ENCODE results near the gene ZNF37A. TPM values are rescaled to one million over a fixed set of nuclear protein-coding genes. Genes with fewer than 3 reads are reported as not detected.

Gene ZNF37A
- total RNA-seq, 1 experiment from 2014 or later, result 18.0 TPM

DNA sequence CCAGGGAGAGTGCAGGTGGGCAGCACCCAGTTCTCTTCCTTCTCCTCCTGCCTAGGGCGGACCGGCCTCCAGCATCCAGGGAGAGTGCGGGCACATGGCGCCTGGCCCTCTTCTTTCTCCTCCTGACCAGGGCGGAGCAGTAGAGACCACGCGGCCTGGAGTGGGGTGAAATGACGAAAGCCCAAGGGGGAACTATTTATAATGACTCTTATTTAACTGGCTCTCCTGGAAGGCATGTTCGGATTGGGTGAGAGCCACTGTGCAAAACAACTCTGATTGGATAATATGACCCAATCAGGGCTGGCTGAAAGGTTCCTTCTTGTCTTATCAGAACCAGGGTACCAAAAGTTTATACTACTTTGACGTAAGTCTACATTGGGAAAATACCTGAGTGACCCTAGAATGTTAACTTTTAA lies 63.1 kb downstream of the ZNF37A start:
- H3K79me2 ChIP-seq (ENCODE audit: low read length), result no peaks in the 10 kb centered on the region
- H3K4me1 ChIP-seq (ENCODE audit: low read length), result no peaks in the 10 kb centered on the region
- no peak for DNase-seq
- no peak overlapping the region for H3K4me3 ChIP-seq (ENCODE audit: low read length)
- no peaks in the 10 kb centered on the region for H3K9me2 ChIP-seq (replicated peaks; ENCODE audit: insufficient read depth, low read length)
- H2AFZ ChIP-seq (ENCODE audit: low read length), result no peak overlapping the region
- no peaks in the 10 kb centered on the region for H3K27me3 ChIP-seq (ENCODE audit: low read length)
- no peak overlapping the region for H3K27ac ChIP-seq (ENCODE audit: low read length)
- H3K9ac ChIP-seq (ENCODE audit: low read length), result no peak overlapping the region
- H3K9me3 ChIP-seq (ENCODE audit: low read length), result peaks cover 14% of the 10 kb centered on the region
- H3K4me2 ChIP-seq (ENCODE audit: low read depth, low read length, poor library complexity, severe bottlenecking), result no peak overlapping the region
- H3K36me3 ChIP-seq (ENCODE audit: insufficient read depth, low read length), result no peaks in the 10 kb centered on the region
- H4K20me1 ChIP-seq (ENCODE audit: insufficient read depth, low read depth, low read length), result no peaks in the 10 kb centered on the region

DNA sequence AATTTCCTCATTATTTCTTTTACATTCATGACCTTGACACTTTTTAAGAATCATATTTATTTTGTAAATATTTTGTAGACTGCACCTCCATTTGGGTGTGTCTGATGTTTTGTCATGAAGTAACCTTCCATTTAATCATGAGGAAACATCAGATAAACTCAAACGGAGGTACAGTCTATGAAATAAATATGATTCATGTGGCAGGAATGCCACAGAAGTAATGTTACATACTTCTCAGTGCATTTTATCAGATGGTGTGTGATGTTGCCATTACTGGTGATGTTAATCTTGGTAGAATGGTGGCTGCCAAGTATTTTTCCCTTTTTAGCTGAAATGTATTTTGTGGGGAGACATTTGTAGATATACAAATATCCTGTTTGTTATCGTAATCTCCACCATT lies 64.9 kb downstream of the ZNF37A start:
- Histone ChIP-seq H2AFZ (ENCODE audit: low read length) (no peak overlapping the region), H3K27me3 (ENCODE audit: low read length) (no peaks in the 10 kb centered on the region), H3K27ac (ENCODE audit: low read length) (no peak overlapping the region), H3K4me2 (ENCODE audit: low read depth, low read length, poor library complexity, severe bottlenecking) (no peak overlapping the region), H3K9me3 (ENCODE audit: low read length) (peaks cover 14% of the 10 kb centered on the region), H3K4me1 (ENCODE audit: low read length) (no peaks in the 10 kb centered on the region), H4K20me1 (ENCODE audit: insufficient read depth, low read depth, low read length) (no peaks in the 10 kb centered on the region), H3K9me2 (replicated peaks; ENCODE audit: insufficient read depth, low read length) (no peaks in the 10 kb centered on the region), H3K9ac (ENCODE audit: low read length) (no peak overlapping the region), H3K79me2 (ENCODE audit: low read length) (no peaks in the 10 kb centered on the region), H3K36me3 (ENCODE audit: insufficient read depth, low read length) (no peaks in the 10 kb centered on the region), H3K4me3 (ENCODE audit: low read length) (no peak overlapping the region)
- no peak for DNase-seq

DNA sequence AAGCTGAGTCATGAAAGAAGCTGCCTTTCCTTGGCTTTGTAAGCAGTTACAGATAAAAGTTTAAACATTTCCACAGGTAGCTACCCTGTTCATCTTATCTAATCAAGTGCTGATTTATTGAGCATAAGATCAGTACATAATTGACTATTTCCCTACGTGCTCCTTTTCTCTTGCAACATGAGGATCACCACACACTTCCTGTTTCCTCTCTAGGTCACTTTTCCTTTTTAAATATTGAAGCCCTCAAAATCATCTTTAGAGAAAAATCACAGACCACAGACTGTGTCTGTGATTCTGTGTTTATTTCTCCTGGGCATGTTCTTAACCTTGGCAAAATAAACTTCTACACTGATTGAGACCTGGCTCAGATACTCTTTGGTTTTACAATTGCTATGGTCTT lies 69.5 kb downstream of the ZNF37A start:
- Histone ChIP-seq H3K36me3 (ENCODE audit: insufficient read depth, low read length) (no peaks in the 10 kb centered on the region), H3K9me3 (ENCODE audit: low read length) (peaks cover 14% of the 10 kb centered on the region), H3K27ac (ENCODE audit: low read length) (no peak overlapping the region), H3K4me2 (ENCODE audit: low read depth, low read length, poor library complexity, severe bottlenecking) (no peak overlapping the region), H4K20me1 (ENCODE audit: insufficient read depth, low read depth, low read length) (no peaks in the 10 kb centered on the region), H3K79me2 (ENCODE audit: low read length) (no peaks in the 10 kb centered on the region), H3K4me3 (ENCODE audit: low read length) (no peak overlapping the region), H3K9ac (ENCODE audit: low read length) (no peak overlapping the region), H2AFZ (ENCODE audit: low read length) (no peak overlapping the region), H3K27me3 (ENCODE audit: low read length) (no peaks in the 10 kb centered on the region), H3K9me2 (replicated peaks; ENCODE audit: insufficient read depth, low read length) (no peaks in the 10 kb centered on the region), H3K4me1 (ENCODE audit: low read length) (no peaks in the 10 kb centered on the region)
- no peak for DNase-seq

DNA sequence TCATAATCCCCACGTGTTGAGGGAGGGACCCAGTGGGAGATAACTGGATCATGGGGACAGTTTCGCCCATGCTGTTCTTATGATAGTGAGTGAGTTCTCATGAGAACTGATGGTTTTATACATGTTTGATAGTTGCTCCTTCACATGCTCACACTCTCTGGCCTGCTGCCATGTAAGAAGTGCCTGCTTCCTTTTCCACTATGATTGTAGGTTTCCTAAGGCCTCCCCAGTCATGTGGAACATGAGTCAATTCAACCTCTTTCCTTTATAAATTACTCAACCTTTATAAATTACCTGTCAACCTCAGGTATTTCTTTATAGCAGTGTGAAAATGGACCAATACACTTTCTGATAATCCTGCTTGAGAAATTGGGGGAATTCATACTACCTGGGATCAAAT lies 80.2 kb downstream of the ZNF37A start:
- Histone ChIP-seq H3K9me2 (replicated peaks; ENCODE audit: insufficient read depth, low read length) (no peaks in the 10 kb centered on the region), H3K4me2 (ENCODE audit: low read depth, low read length, poor library complexity, severe bottlenecking) (no peak overlapping the region), H3K9me3 (ENCODE audit: low read length) (no peaks in the 10 kb centered on the region), H4K20me1 (ENCODE audit: insufficient read depth, low read depth, low read length) (no peaks in the 10 kb centered on the region), H3K27me3 (ENCODE audit: low read length) (no peaks in the 10 kb centered on the region), H3K4me1 (ENCODE audit: low read length) (no peaks in the 10 kb centered on the region), H3K79me2 (ENCODE audit: low read length) (no peaks in the 10 kb centered on the region), H3K27ac (ENCODE audit: low read length) (no peak overlapping the region), H3K9ac (ENCODE audit: low read length) (no peak overlapping the region), H3K36me3 (ENCODE audit: insufficient read depth, low read length) (no peaks in the 10 kb centered on the region), H2AFZ (ENCODE audit: low read length) (no peak overlapping the region), H3K4me3 (ENCODE audit: low read length) (no peak overlapping the region)
- DNase-seq, result no peak

DNA sequence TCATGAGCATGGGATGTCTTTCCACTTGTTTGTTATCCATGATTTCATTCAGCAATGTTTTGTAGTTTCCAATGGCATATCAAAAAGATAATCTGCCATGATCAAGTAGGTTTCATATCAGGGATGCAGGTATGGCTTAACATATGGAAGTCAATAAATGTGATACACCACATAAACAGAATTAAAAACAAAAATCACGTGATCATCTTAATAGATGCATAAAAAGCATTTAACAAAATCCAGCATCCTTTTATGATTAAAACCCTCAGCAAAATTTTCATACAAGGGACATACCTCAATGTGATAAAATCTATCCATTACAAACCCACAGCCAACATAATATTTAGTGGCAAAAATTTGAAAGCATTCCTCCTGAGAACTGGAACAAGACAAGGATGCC lies 90.3 kb downstream of the ZNF37A start:
- no peaks in the 10 kb centered on the region for H4K20me1 ChIP-seq (ENCODE audit: insufficient read depth, low read depth, low read length)
- no peak overlapping the region for H3K9ac ChIP-seq (ENCODE audit: low read length)
- no peak for DNase-seq
- H3K9me3 ChIP-seq (ENCODE audit: low read length), result no peaks in the 10 kb centered on the region
- no peaks in the 10 kb centered on the region for H3K9me2 ChIP-seq (replicated peaks; ENCODE audit: insufficient read depth, low read length)
- H3K27ac ChIP-seq (ENCODE audit: low read length), result no peak overlapping the region
- H3K4me1 ChIP-seq (ENCODE audit: low read length), result no peaks in the 10 kb centered on the region
- H2AFZ ChIP-seq (ENCODE audit: low read length), result no peak overlapping the region
- no peak overlapping the region for H3K4me2 ChIP-seq (ENCODE audit: low read depth, low read length, poor library complexity, severe bottlenecking)
- no peak overlapping the region for H3K4me3 ChIP-seq (ENCODE audit: low read length)
- H3K36me3 ChIP-seq (ENCODE audit: insufficient read depth, low read length), result no peaks in the 10 kb centered on the region
- H3K79me2 ChIP-seq (ENCODE audit: low read length), result no peaks in the 10 kb centered on the region
- no peaks in the 10 kb centered on the region for H3K27me3 ChIP-seq (ENCODE audit: low read length)

Small RNA genes lying within 50 kb of the gene (small RNA-seq; reads per million reads assigned to genes)
- gene AL117339.2, result not detected
- gene AL161931.1, result not detected
- not detected for gene FXYD6P2

Other genes with a start within 250 kb of the ZNF37A start
- 17.7 and 27.6 TPM in 2 replicates for gene ZNF248, start 236.7 kb upstream of the ZNF37A start, total RNA-seq (2014; rRNA removed; shearing (Covaris generic); ENCODE audit: low replicate concordance)
- gene ZNF25, start 117.7 kb upstream of the ZNF37A start, total RNA-seq (2014; rRNA removed; shearing (Covaris generic); ENCODE audit: low replicate concordance), result 3.4 and 5.6 TPM in 2 replicates
- gene ZNF33A, start 83.7 kb upstream of the ZNF37A start, total RNA-seq (2014; rRNA removed; shearing (Covaris generic); ENCODE audit: low replicate concordance), result 24.0 and 38.9 TPM in 2 replicates

All from Karpas-422 (cell line).